HepG2 (cell line): Measurements from ENCODE around the gene PRKCZ. TPM values are rescaled to one million over a fixed set of nuclear protein-coding genes. Genes with fewer than 3 reads are reported as not detected.
A peak's percentile ranks its signal among the peaks of the same experiment; 100 is the strongest.

ENCODE experiments used
- ATAC-seq: fragments of 200-7000 bp; cut with Tn5 transposase; 3 replicates; pipeline ENCODE4 v1.9.1; 2020; ENCODE audit warnings: mild to moderate bottlenecking, moderate library complexity
- BruUV-seq: library from RNA; stranded (reverse); fragments of 400-500 nt; replicated peaks from 2 replicates; lab custom pipeline; 2021; lab: Mats Ljungman, UMichigan
- CTCF ChIA-PET: fragments of 300-600 bp; formaldehyde crosslinking; extraction: SDS; loops from one replicate; lab custom pipeline; 2021; ENCODE audit warnings: low total read pairs, inconsistent platforms, low intra/inter-chr PET ratio; lab: Yijun Ruan, JAX
- POLR2A ChIA-PET: fragments of 350-600 bp; sonication (Branson Sonifier 250); formaldehyde crosslinking; loops from one replicate; lab custom pipeline; 2020; ENCODE audit warnings: antibody characterized with exemption, inconsistent platforms; lab: Yijun Ruan, JAX
- DNase-seq: peaks from one replicate; pipeline ENCODE4 v3.0.0-alpha.2; 2015; ENCODE audit warnings: low spot score
- FAIRE-seq: peaks from 3 replicates; lab custom pipeline; 2011; peaks lifted over from hg19 to GRCh38; lab: Jason Lieb, UNC
- H2AFZ ChIP-seq: one replicate; pipeline ENCODE4 v1.6.1; 2011; ENCODE audit warnings: low read length, inconsistent platforms
- H3K27ac ChIP-seq: fragments of 300-600 bp; 3 replicates; pipeline ENCODE4 v1.8.0; 2011; ENCODE audit warnings: mixed run types, mild to moderate bottlenecking, mixed read lengths, low read length, inconsistent platforms; ENCODE audit not compliant: insufficient read depth; ENCODE audit errors: extremely low read length
- H3K27me3 ChIP-seq, 2 experiments: fragments of 200-600 bp in 1 of 2; 2 replicates in 1 of 2; 3 replicates in 1 of 2; pipeline versions ENCODE4 v1.6.0 to v1.8.0; 2011; ENCODE audit warnings: low read length in 2 of 2, mild to moderate bottlenecking in 2 of 2, moderate library complexity in 2 of 2, inconsistent platforms in 1 of 2; ENCODE audit not compliant: insufficient read depth in 2 of 2, control insufficient read depth in 1 of 2
- H3K36me3 ChIP-seq, 2 experiments: fragments of 200-600 bp in 1 of 2; replicated peaks in 1 of 2; 2 replicates in 1 of 2; 3 replicates in 1 of 2; pipeline versions ENCODE4 v1.5.1 to v1.8.0; 2011; ENCODE audit warnings: low read length in 2 of 2, inconsistent platforms in 1 of 2; ENCODE audit not compliant: insufficient read depth in 2 of 2, control insufficient read depth in 1 of 2
- H3K4me1 ChIP-seq: 2 replicates; pipeline ENCODE4 v1.5.1; 2012; ENCODE audit warnings: low read length, inconsistent platforms; ENCODE audit not compliant: insufficient read depth
- H3K4me2 ChIP-seq: 2 replicates; pipeline ENCODE4 v1.6.0; 2011; ENCODE audit warnings: low read depth, low read length, inconsistent platforms
- H3K4me3 ChIP-seq, 3 experiments: fragments of 200-600 bp in 1 of 3; sonication (generic), shearing (Covaris generic) in 1 of 3; replicated peaks in 1 of 3; 2 replicates each; pipeline ENCODE4 v1.5.1; 2011 to 2016; ENCODE audit warnings: low read length in 3 of 3, inconsistent platforms in 2 of 3, low read depth in 2 of 3, mild to moderate bottlenecking in 2 of 3, control low read depth in 1 of 3, mixed read lengths in 1 of 3; ENCODE audit not compliant: insufficient read depth in 1 of 3
- H3K79me2 ChIP-seq: one replicate; pipeline ENCODE4 v1.6.1; 2011; ENCODE audit warnings: low read length, inconsistent platforms; ENCODE audit not compliant: insufficient read depth
- H3K9ac ChIP-seq: 2 replicates; pipeline ENCODE4 v1.6.0; 2011; ENCODE audit warnings: mild to moderate bottlenecking, low read depth, low read length, inconsistent platforms; ENCODE audit not compliant: insufficient read depth
- H3K9me3 ChIP-seq: 2 replicates; pipeline ENCODE4 v1.5.1; 2012; ENCODE audit warnings: mild to moderate bottlenecking, low read length
- H4K20me1 ChIP-seq: 2 replicates; pipeline ENCODE4 v1.6.0; 2011; ENCODE audit warnings: inconsistent platforms, mild to moderate bottlenecking, low read length, moderate library complexity; ENCODE audit not compliant: insufficient read depth
- BORCS8-MEF2B ChIP-seq: sonication (generic); formaldehyde crosslinking; IDR thresholded peaks from 2 replicates; pipeline ENCODE4 v1.8.0; 2022; ENCODE audit warnings: mild to moderate bottlenecking, missing genetic modification reagents
- DNMT3B ChIP-seq: conservative IDR thresholded peaks from 2 replicates; pipeline ENCODE4 v1.6.1; 2016; ENCODE audit warnings: missing biosample characterization, control low read depth
- HNRNPLL ChIP-seq: fragments of 200-400 bp; formaldehyde crosslinking; IDR thresholded peaks from 2 replicates; pipeline ENCODE4 v1.6.1; 2017; ENCODE audit warnings: mild to moderate bottlenecking, low read depth, low read length; ENCODE audit not compliant: poor library complexity, severe bottlenecking
- MEIS1 ChIP-seq: sonication (generic); formaldehyde crosslinking; IDR thresholded peaks from 2 replicates; pipeline ENCODE4 v1.9.0; 2021; ENCODE audit warnings: mild to moderate bottlenecking, missing genetic modification reagents, moderate library complexity, borderline replicate concordance
- MEIS2 ChIP-seq: sonication (generic); formaldehyde crosslinking; IDR thresholded peaks from 2 replicates; pipeline ENCODE4 v1.9.0; 2021; ENCODE audit warnings: mild to moderate bottlenecking, missing genetic modification reagents
- MLLT10 ChIP-seq: sonication (generic); formaldehyde crosslinking; IDR thresholded peaks from 2 replicates; pipeline ENCODE4 v1.4.0; 2020; ENCODE audit warnings: missing genetic modification reagents
- PCBP1 ChIP-seq: fragments of 200-400 bp; formaldehyde crosslinking; IDR thresholded peaks from 2 replicates; pipeline ENCODE4 v1.6.1; 2017; ENCODE audit warnings: mild to moderate bottlenecking, low read depth, low read length, borderline replicate concordance
- POLR2A ChIP-seq, 2 experiments: IDR thresholded peaks; 2 replicates each; pipeline ENCODE4 v1.6.1; 2011; ENCODE audit warnings: low read depth in 2 of 2, low read length in 2 of 2, mild to moderate bottlenecking in 1 of 2, moderate library complexity in 1 of 2; ENCODE audit not compliant: insufficient read depth in 1 of 2
- RELA ChIP-seq: sonication (generic); formaldehyde crosslinking; IDR thresholded peaks from 2 replicates; pipeline ENCODE4 v1.4.0; 2020; ENCODE audit warnings: missing genetic modification reagents
- RFX5 ChIP-seq: IDR thresholded peaks from 2 replicates; pipeline ENCODE4 v1.6.1; 2011; ENCODE audit warnings: low read depth, low read length, improper control_type of control experiment
- SMYD3 ChIP-seq: sonication (generic); formaldehyde crosslinking; IDR thresholded peaks from 2 replicates; pipeline ENCODE4 v1.8.1; 2023; ENCODE audit warnings: mild to moderate bottlenecking, missing genetic modification reagents
- ZBTB33 ChIP-seq: sonication (generic); formaldehyde crosslinking; IDR thresholded peaks from 2 replicates; pipeline ENCODE4 v1.4.0; 2020; ENCODE audit warnings: missing genetic modification reagents
- ZNF230 ChIP-seq: sonication (generic); formaldehyde crosslinking; IDR thresholded peaks from 2 replicates; pipeline ENCODE4 v1.4.0; 2020; ENCODE audit warnings: mild to moderate bottlenecking, missing genetic modification reagents
- ZNF672 ChIP-seq: sonication (generic); formaldehyde crosslinking; IDR thresholded peaks from 2 replicates; pipeline ENCODE4 v1.8.1; 2022; ENCODE audit warnings: missing genetic modification reagents
- ZNF878 ChIP-seq: sonication (generic); formaldehyde crosslinking; IDR thresholded peaks from 2 replicates; pipeline ENCODE4 v1.8.1; 2023; ENCODE audit warnings: mild to moderate bottlenecking, missing genetic modification reagents, moderate library complexity
- WGBS: methylation state at CpG from one replicate; pipeline ENCODE4 v1.1.6; 2017; ENCODE audit warnings: low lambda C conversion rate; 5-methylcytosine and 5-hydroxymethylcytosine counted together
- in situ Hi-C: cut with HindIII; loops from 2 replicates; pipeline ENCODE4 v1.10.0; 2017; ENCODE audit warnings: low pct_unique_long_range_greater_than_20kb; ENCODE audit not compliant: extremely low pct_ligation_motif_present
- intact Hi-C: fragments of 100-400 bp; cut with micrococcal nuclease; formaldehyde crosslinking; loops from one replicate; pipeline ENCODE4 v1.10.0; 2022; ENCODE audit not compliant: unreplicated experiment
- polyA plus RNA-seq, 8 experiments: library from polyadenylated mRNA; depleted of rRNA in 3 of 8; stranded (reverse) in 7 of 8; unstranded in 1 of 8; fragments of >200 nt; fragmentation: Illumina TruSeq in 4 of 8; extraction: Trizol in 4 of 8; gene quantifications; 2 replicates each; pipeline versions ENCODE4 v1.2.1 to v1.2.3, GENCODE V29; 2011 to 2016; ENCODE audit warnings: low read depth in 4 of 8, missing spikeins in 1 of 8, mixed read lengths in 1 of 8; ENCODE audit not compliant: insufficient read depth in 1 of 8
- total RNA-seq, 5 experiments: library from RNA; depleted of rRNA; stranded (reverse); fragments of >200 nt; fragmentation: Illumina TruSeq; extraction: Trizol; gene quantifications; 2 replicates each; pipeline ENCODE4 v1.2.3, GENCODE V29; 2016; ENCODE audit warnings: low read depth in 1 of 5
- TF ChIP-seq, protein P1 (sequence below): sonication (generic); formaldehyde crosslinking; conservative IDR thresholded peaks from 2 replicates; pipeline ENCODE4 v1.4.0; 2020; ENCODE audit warnings: missing genetic modification reagents

Gene PRKCZ
- total and polyA plus RNA-seq, 2 of the 13 experiments (the other 11 are each of a cell fraction or from before 2014, with no cell fraction given): 34.7 to 85.2 TPM

- H3K4me1 ChIP-seq: peaks cover 62% of the 10 kb centered on the region
- H3K36me3 ChIP-seq: peaks cover 0 to 9% of the 10 kb centered on the region in 2 experiments; a peak in 2 of 5 replicates
- no TSS peak for BruUV-seq
- TF ChIP-seq PCBP1: 0 out of 2 replicates have a peak, but pooled peaks have one; percentile 58
- no peak for TF ChIP-seq ZNF878 (CRISPR knock-in tag)
- TF ChIP-seq BORCS8-MEF2B: 0 out of 2 replicates have a peak, but pooled peaks have one; percentile 21
- no peaks in the 10 kb centered on the region for H3K27me3 ChIP-seq
- peak overlapping the region in 2 of 3 experiments; percentile 61 to 77; a peak in 2 of 6 replicates for H3K4me3 ChIP-seq
- peak overlapping the region; percentile 96 for H3K27ac ChIP-seq
- ChIA-PET POLR2A (no interaction called here), CTCF (no interaction called here)
- in situ Hi-C loops: no loop called here
- no peak for ATAC-seq
- H4K20me1 ChIP-seq: no peaks in the 10 kb centered on the region
- DNase-seq: no peak
- no peak for FAIRE-seq
- peak overlapping the region; percentile 89 for H3K9ac ChIP-seq
- H3K79me2 ChIP-seq: peaks cover 15% of the 10 kb centered on the region
- intact Hi-C loops: no loop called here
- H3K9me3 ChIP-seq: no peaks in the 10 kb centered on the region
- no peak overlapping the region for H2AFZ ChIP-seq
- WGBS: 95% methylated on average over 62 of the region's 63 CpGs
- peak overlapping the region; percentile 94 for H3K4me2 ChIP-seq
Observed at GRCh38 chr1:2133039-2133878, 83.0 kb downstream of the PRKCZ start.

DNA sequence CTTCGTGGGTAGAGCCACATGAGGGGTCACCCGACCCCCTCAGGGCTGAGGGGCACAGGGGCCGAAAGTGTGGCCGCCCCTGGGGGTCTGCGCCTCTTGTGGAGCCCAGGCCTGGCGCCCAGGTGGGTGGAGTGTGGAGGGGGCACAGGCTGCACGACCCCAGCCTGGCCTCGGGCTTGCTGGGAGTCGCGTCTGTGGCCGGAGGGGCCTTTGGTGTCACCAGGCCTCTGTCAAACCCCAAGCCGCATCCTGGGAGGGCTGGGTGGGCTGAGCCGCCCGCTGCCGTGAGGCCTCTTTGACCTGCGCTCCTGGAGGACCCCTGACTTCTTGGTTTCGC, 83.6 kb downstream of the PRKCZ start:
- ChIA-PET CTCF (no interaction called here), POLR2A (no interaction called here)
- no peak for ATAC-seq
- DNase-seq: no peak
- FAIRE-seq: no peak
- peak overlapping the region; percentile 96 for H3K27ac ChIP-seq
- H3K36me3 ChIP-seq: peaks cover 0 to 9% of the 10 kb centered on the region in 2 experiments; a peak in 2 of 5 replicates
- H3K9ac ChIP-seq: peak overlapping the region; percentile 89
- H3K4me2 ChIP-seq: peak overlapping the region; percentile 94
- peaks cover 15% of the 10 kb centered on the region for H3K79me2 ChIP-seq
- no TSS peak for BruUV-seq
- no peak overlapping the region for H2AFZ ChIP-seq
- no peaks in the 10 kb centered on the region for H4K20me1 ChIP-seq
- in situ Hi-C loops (no loop called here), intact Hi-C loops (no loop called here)
- WGBS: 71% methylated on average over 1 of the region's 17 CpGs
- H3K4me1 ChIP-seq: peaks cover 68% of the 10 kb centered on the region
- H3K27me3 ChIP-seq: no peaks in the 10 kb centered on the region
- H3K9me3 ChIP-seq: no peaks in the 10 kb centered on the region
- H3K4me3 ChIP-seq: peak overlapping the region; percentile 61 to 77 (median 62); a peak in 5 of 6 replicates
- TF ChIP-seq DNMT3B (CRISPR knock-in tag) (no peak), MEIS1 (CRISPR knock-in tag) (no peak), RFX5 (no peak), RELA (no peak), ZBTB33 (no peak; the same call in 1 of the 2 replicates), ZNF672 (CRISPR knock-in tag) (no peak), SMYD3 (CRISPR knock-in tag) (no peak), POLR2A (IDR thresholded peaks at IDR 0.05; ENCODE audit: insufficient read depth in 1 of 2, low read depth in 2 of 2, low read length in 2 of 2) (no peak), ZNF230 (CRISPR knock-in tag) (0 out of 2 replicates have a peak, but pooled peaks have one; percentile 3), HNRNPLL (peak; percentile 19), MEIS2 (CRISPR knock-in tag) (peak; percentile 38; the same call in 1 of the 2 replicates), MLLT10 (CRISPR knock-in tag) (no peak)
- TF ChIP-seq, protein P1, sequence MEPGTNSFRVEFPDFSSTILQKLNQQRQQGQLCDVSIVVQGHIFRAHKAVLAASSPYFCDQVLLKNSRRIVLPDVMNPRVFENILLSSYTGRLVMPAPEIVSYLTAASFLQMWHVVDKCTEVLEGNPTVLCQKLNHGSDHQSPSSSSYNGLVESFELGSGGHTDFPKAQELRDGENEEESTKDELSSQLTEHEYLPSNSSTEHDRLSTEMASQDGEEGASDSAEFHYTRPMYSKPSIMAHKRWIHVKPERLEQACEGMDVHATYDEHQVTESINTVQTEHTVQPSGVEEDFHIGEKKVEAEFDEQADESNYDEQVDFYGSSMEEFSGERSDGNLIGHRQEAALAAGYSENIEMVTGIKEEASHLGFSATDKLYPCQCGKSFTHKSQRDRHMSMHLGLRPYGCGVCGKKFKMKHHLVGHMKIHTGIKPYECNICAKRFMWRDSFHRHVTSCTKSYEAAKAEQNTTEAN (CRISPR knock-in tag): no peak
